A549 (cell line): ENCODE results near the gene PSAT1. TPM values are rescaled to one million over a fixed set of nuclear protein-coding genes. Genes with fewer than 3 reads are reported as not detected.

Experiments used
- ATAC-seq, 2 experiments: fragments of 200-7000 bp in 1 of 2; fragments of >200 bp in 1 of 2; cut with Nextera tagmentation in 1 of 2; cut with Tn5 transposase in 1 of 2; 3 replicates each; pipeline versions ENCODE4 v1.8.0 to v1.9.1; 2018 to 2020; ENCODE audit warnings: mild to moderate bottlenecking in 1 of 2, moderate library complexity in 1 of 2
- CTCF ChIA-PET: fragments of 300-600 bp; sonication (Branson Sonifier 250); formaldehyde crosslinking; extraction: SDS; loops from one replicate; lab custom pipeline; 2021; ENCODE audit warnings: antibody characterized with exemption, inconsistent platforms; lab: Yijun Ruan, JAX
- POLR2A ChIA-PET: fragments of 350-600 bp; formaldehyde crosslinking; extraction: SDS; loops from one replicate; lab custom pipeline; 2021; ENCODE audit warnings: antibody characterized with exemption, inconsistent platforms; lab: Yijun Ruan, JAX
- DNase-seq, 2 experiments: peaks; one replicate each; pipeline versions ENCODE4 v3.0.0 to v3.0.0-alpha.2; 2011 to 2016; ENCODE audit warnings: low read depth in 1 of 2, low spot score in 1 of 2
- FAIRE-seq: peaks from 2 replicates; lab custom pipeline; 2011; peaks lifted over from hg19 to GRCh38; lab: Jason Lieb, UNC
- H3K27ac ChIP-seq, 2 experiments: fragments of >200 bp; sonication (Bioruptor Twin); formaldehyde crosslinking; 3 replicates each; pipeline ENCODE4 v1.5.1; 2016 to 2017
- H3K4me1 ChIP-seq: fragments of >200 bp; sonication (Bioruptor Twin); formaldehyde crosslinking; 3 replicates; pipeline ENCODE4 v1.6.1; 2016
- H3K4me2 ChIP-seq: fragments of >200 bp; sonication (Bioruptor Twin); formaldehyde crosslinking; 3 replicates; pipeline ENCODE4 v1.6.1; 2016
- H3K4me3 ChIP-seq: fragments of >200 bp; sonication (Bioruptor Twin); formaldehyde crosslinking; 3 replicates; pipeline ENCODE4 v1.5.1; 2016
- H3K9me3 ChIP-seq: fragments of >200 bp; sonication (Bioruptor Twin); formaldehyde crosslinking; 3 replicates; pipeline ENCODE4 v1.6.1; 2016
- EP300 ChIP-seq, 2 experiments: fragments of >200 bp; sonication (Bioruptor Twin); formaldehyde crosslinking; IDR thresholded peaks; 2 replicates in 1 of 2; 3 replicates in 1 of 2; pipeline ENCODE4 v1.6.1; 2016 to 2017
- ESRRA ChIP-seq: fragments of 150-350 bp; IDR thresholded peaks from 2 replicates; pipeline ENCODE4 v1.6.1; 2014; ENCODE audit warnings: mild to moderate bottlenecking, low read length, borderline replicate concordance
- FOSL2 ChIP-seq, 2 experiments: fragments of 450-650 bp in 1 of 2; fragments of >200 bp in 1 of 2; sonication (Bioruptor Twin) in 1 of 2; formaldehyde crosslinking; IDR thresholded peaks; 2 replicates each; pipeline versions ENCODE4 v1.5.0 to v1.6.1; 2016 to 2020; ENCODE audit warnings: mild to moderate bottlenecking in 1 of 2, moderate library complexity in 1 of 2
- GATA3 ChIP-seq: IDR thresholded peaks from 2 replicates; pipeline ENCODE4 v1.6.1; 2012; ENCODE audit warnings: borderline replicate concordance
- HMGXB4 ChIP-seq: fragments of 250-450 bp; sonication (Bioruptor Pico); IDR thresholded peaks from 2 replicates; pipeline ENCODE4 v1.5.0; 2021; ENCODE audit warnings: mild to moderate bottlenecking, moderate library complexity, borderline replicate concordance
- JUN ChIP-seq, 2 experiments: fragments of >200 bp; sonication (Bioruptor Twin); formaldehyde crosslinking; IDR thresholded peaks; 2 replicates in 1 of 2; 3 replicates in 1 of 2; pipeline ENCODE4 v1.6.1; 2016 to 2017
- KDM5A ChIP-seq: fragments of 200-600 bp; sonication (generic); IDR thresholded peaks from 2 replicates; pipeline ENCODE4 v1.6.1; 2016; ENCODE audit warnings: antibody characterized with exemption, mild to moderate bottlenecking
- MAFK ChIP-seq: fragments of 450-650 bp; IDR thresholded peaks from 2 replicates; pipeline ENCODE4 v1.6.1; 2014; ENCODE audit not compliant: partially characterized antibody
- MAX ChIP-seq: IDR thresholded peaks from 2 replicates; pipeline ENCODE4 v1.6.1; 2012
- MYC ChIP-seq: IDR thresholded peaks from 2 replicates; pipeline ENCODE4 v1.6.1; 2012; ENCODE audit warnings: mild to moderate bottlenecking, inconsistent platforms, low read length, improper control_type of control experiment, borderline replicate concordance
- NFE2L2 ChIP-seq: fragments of 150-350 bp; conservative IDR thresholded peaks from 2 replicates; pipeline ENCODE4 v1.6.1; 2014; ENCODE audit warnings: low read length
- PBX3 ChIP-seq: IDR thresholded peaks from 2 replicates; pipeline ENCODE4 v1.6.1; 2012
- PHF8 ChIP-seq: fragments of 200-600 bp; sonication (generic); IDR thresholded peaks from 2 replicates; pipeline ENCODE4 v1.6.1; 2016; ENCODE audit warnings: low read depth, mild to moderate bottlenecking, antibody characterized with exemption, moderate library complexity, borderline replicate concordance
- POLR2A ChIP-seq: IDR thresholded peaks from 2 replicates; pipeline ENCODE4 v1.6.1; 2012; ENCODE audit warnings: mild to moderate bottlenecking, low read length
- POLR2AphosphoS2 ChIP-seq: conservative IDR thresholded peaks from 2 replicates; pipeline ENCODE4 v1.6.1; 2012; ENCODE audit warnings: low read length, improper control_type of control experiment, inconsistent platforms
- RCOR1 ChIP-seq: fragments of 150-350 bp; IDR thresholded peaks from 2 replicates; pipeline ENCODE4 v1.6.1; 2014; ENCODE audit warnings: antibody characterized with exemption, low read length, low read depth
- WGBS: methylation state at CpG from one replicate; pipeline ENCODE4 v1.1.6; 2017; ENCODE audit errors: missing lambda C conversion rate; 5-methylcytosine and 5-hydroxymethylcytosine counted together
- polyA plus RNA-seq, 4 experiments: library from polyadenylated mRNA; depleted of rRNA in 3 of 4; stranded (reverse); fragments of >200 nt; fragmentation: RNase III in 1 of 4; extraction: RNeasy Plus Mini Kit Qiagen cat#74134 plus additional on column Dnase treatment in 1 of 4; gene quantifications; 2 replicates in 3 of 4; 3 replicates in 1 of 4; pipeline ENCODE4 v1.2.3, GENCODE V29; 2011 to 2017
- TF ChIP-seq, protein P1 (sequence below): IDR thresholded peaks from 2 replicates; pipeline ENCODE4 v1.6.1; 2012; ENCODE audit warnings: low read depth, borderline replicate concordance

The PSAT1 gene
- polyA plus RNA-seq, 2 of the 4 experiments (the other 2 are of a cell fraction): 200 to 529 TPM

- Histone ChIP-seq H3K27ac (no peak overlapping the region), H3K4me2 (no peak overlapping the region), H3K9me3 (no peaks in the 10 kb centered on the region), H3K4me1 (peaks cover 7% of the 10 kb centered on the region; the same call in 1 of the 3 replicates), H3K4me3 (no peak overlapping the region)
- ChIA-PET POLR2A (interaction anchor here (2.3 kb wide), 1 partner anchor 20 kb away, joined by 12 read pairs; the partner anchor contains the start of gene PSAT1), CTCF (interaction anchor here (1.3 to 1.5 kb wide), 2 partner anchors 12 to 55 kb away, joined by 3 to 5 read pairs; no protein-coding TSS in a partner anchor)
- WGBS: 90% methylated on average over 11 of the region's 11 CpGs
- no peak for ATAC-seq
- no peak for DNase-seq
- TF ChIP-seq HMGXB4 (CRISPR knock-in tag) (no peak), KDM5A (no peak), MAX (no peak), GATA3 (no peak)
- no peak for FAIRE-seq
Measured at GRCh38 chr9:78316166-78316892, 19.4 kb downstream of the PSAT1 start.

- H3K27ac ChIP-seq: no peak overlapping the region
- H3K4me2 ChIP-seq: no peak overlapping the region
- 98% methylated on average over 5 of the region's 6 CpGs for WGBS
- H3K9me3 ChIP-seq: no peaks in the 10 kb centered on the region
- no peak for TF ChIP-seq RCOR1
- no peak for TF ChIP-seq EP300 (IDR thresholded peaks at IDR 0.05)
- no peak for TF ChIP-seq ESRRA
- no peak for TF ChIP-seq PBX3
- TF ChIP-seq MYC: no peak
- TF ChIP-seq, protein P1, sequence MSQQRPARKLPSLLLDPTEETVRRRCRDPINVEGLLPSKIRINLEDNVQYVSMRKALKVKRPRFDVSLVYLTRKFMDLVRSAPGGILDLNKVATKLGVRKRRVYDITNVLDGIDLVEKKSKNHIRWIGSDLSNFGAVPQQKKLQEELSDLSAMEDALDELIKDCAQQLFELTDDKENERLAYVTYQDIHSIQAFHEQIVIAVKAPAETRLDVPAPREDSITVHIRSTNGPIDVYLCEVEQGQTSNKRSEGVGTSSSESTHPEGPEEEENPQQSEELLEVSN: no peak
- no peak for TF ChIP-seq PHF8
- peak; percentile 60 for TF ChIP-seq MAFK
- ATAC-seq (no peak), FAIRE-seq (no peak), DNase-seq (no peak)
- CTCF ChIA-PET: no interaction called here
- no peak overlapping the region for H3K4me3 ChIP-seq
- POLR2A ChIA-PET: no interaction called here
- H3K4me1 ChIP-seq: no peaks in the 10 kb centered on the region
Measured at GRCh38 chr9:78319197-78320029, 22.5 kb downstream of the PSAT1 start.

GRCh38 chr9:78320030-78320693 lies 23.2 kb downstream of the PSAT1 start:
- whole genome bisulfite sequencing: 100% methylated on average over 4 of the region's 4 CpGs
- no peak for ATAC-seq
- TF ChIP-seq POLR2A: no peak
- TF ChIP-seq JUN (IDR thresholded peaks at IDR 0.05): no peak
- TF ChIP-seq POLR2AphosphoS2: no peak
- TF ChIP-seq NFE2L2: no peak
- TF ChIP-seq FOSL2 (IDR thresholded peaks at IDR 0.05): no peak
- no peak for TF ChIP-seq FOSL2 (CRISPR knock-in tag; IDR thresholded peaks at IDR 0.05)
- ChIA-PET POLR2A (interaction anchor here (1.2 kb wide), 1 partner anchor 10 kb away, joined by 3 read pairs; no protein-coding TSS in a partner anchor), CTCF (no interaction called here)
- Histone ChIP-seq H3K4me3 (no peak overlapping the region), H3K4me2 (no peak overlapping the region), H3K9me3 (no peaks in the 10 kb centered on the region), H3K4me1 (no peaks in the 10 kb centered on the region), H3K27ac (no peak overlapping the region)
- no peak for DNase-seq
- FAIRE-seq: no peak
